ENCODE results near the gene TBC1D14. TPM values are rescaled to one million over a fixed set of nuclear protein-coding genes. Genes with fewer than 3 reads are reported as not detected.

The TBC1D14 gene
- polyA plus RNA-seq, 1 experiment, result 35.8 TPM

GRCh38 chr4:7005571-7005970 is 95.9 kb downstream of the TBC1D14 start:
- ChIA-PET POLR2A (no interaction called here), CTCF (interaction anchor here (1.0 kb wide), 1 partner anchor 15 kb away, joined by 3 read pairs; no protein-coding TSS in a partner anchor)
- Histone ChIP-seq H3K27me3 (ENCODE audit: control insufficient read depth, insufficient read depth, low read length) (no peaks in the 10 kb centered on the region), H3K36me3 (ENCODE audit: control insufficient read depth, insufficient read depth, low read length) (peaks cover 15% of the 10 kb centered on the region), H3K4me3 (ENCODE audit: low read depth, low read length) (no peak overlapping the region)
- TF ChIP-seq CTCF (IDR thresholded peaks at IDR 0.05; ENCODE audit: insufficient read depth, low read depth, low read length), result no peak
- DNase-seq (ENCODE audit: low read depth), result no peak

GRCh38 chr4:7006411-7006810 is 96.8 kb downstream of the TBC1D14 start:
- TF ChIP-seq CTCF (IDR thresholded peaks at IDR 0.05; ENCODE audit: insufficient read depth, low read depth, low read length), result no peak
- CTCF ChIA-PET, result interaction anchor here (0.9 to 1.2 kb wide), 2 partner anchors 9 to 65 kb away, joined by 3 to 7 read pairs; no protein-coding TSS in a partner anchor
- POLR2A ChIA-PET, result interaction anchor here (0.7 kb wide), 1 partner anchor 13 kb away, joined by 3 read pairs; no protein-coding TSS in a partner anchor
- peaks cover 11% of the 10 kb centered on the region for H3K36me3 ChIP-seq (ENCODE audit: control insufficient read depth, insufficient read depth, low read length)
- no peak for DNase-seq (ENCODE audit: low read depth)
- H3K27me3 ChIP-seq (ENCODE audit: control insufficient read depth, insufficient read depth, low read length), result no peaks in the 10 kb centered on the region
- no peak overlapping the region for H3K4me3 ChIP-seq (ENCODE audit: low read depth, low read length)

GRCh38 chr4:7007142-7007907 is 97.7 kb downstream of the TBC1D14 start:
- no peak for DNase-seq (ENCODE audit: low read depth)
- Histone ChIP-seq H3K4me3 (ENCODE audit: low read depth, low read length) (no peak overlapping the region), H3K27me3 (ENCODE audit: control insufficient read depth, insufficient read depth, low read length) (no peaks in the 10 kb centered on the region), H3K36me3 (ENCODE audit: control insufficient read depth, insufficient read depth, low read length) (peaks cover 7% of the 10 kb centered on the region)
- POLR2A ChIA-PET, result no interaction called here
- CTCF ChIA-PET, result interaction anchor here (0.7 to 1.2 kb wide), 5 partner anchors 9 to 63 kb away, joined by 3 to 4 read pairs (median 3); no protein-coding TSS in a partner anchor
- no peak for TF ChIP-seq CTCF (IDR thresholded peaks at IDR 0.05; ENCODE audit: insufficient read depth, low read depth, low read length)

- ChIA-PET CTCF (interaction anchor here (0.8 to 1.2 kb wide), 2 partner anchors 34 to 63 kb away, joined by 3 to 4 read pairs; no protein-coding TSS in a partner anchor), POLR2A (no interaction called here)
- DNase-seq (ENCODE audit: low read depth), result no peak
- H3K27me3 ChIP-seq (ENCODE audit: control insufficient read depth, insufficient read depth, low read length), result no peaks in the 10 kb centered on the region
- no peak overlapping the region for H3K4me3 ChIP-seq (ENCODE audit: low read depth, low read length)
- peaks cover 7% of the 10 kb centered on the region for H3K36me3 ChIP-seq (ENCODE audit: control insufficient read depth, insufficient read depth, low read length)
- TF ChIP-seq CTCF (IDR thresholded peaks at IDR 0.05; ENCODE audit: insufficient read depth, low read depth, low read length), result no peak
These were observed 98.3 kb downstream of the TBC1D14 start for GRCh38 chr4:7007944-7008343.

GRCh38 chr4:7009564-7009963 is 99.9 kb downstream of the TBC1D14 start:
- no peak overlapping the region for H3K4me3 ChIP-seq (ENCODE audit: low read depth, low read length)
- H3K27me3 ChIP-seq (ENCODE audit: control insufficient read depth, insufficient read depth, low read length), result no peaks in the 10 kb centered on the region
- H3K36me3 ChIP-seq (ENCODE audit: control insufficient read depth, insufficient read depth, low read length), result peaks cover 7% of the 10 kb centered on the region
- no peak for DNase-seq (ENCODE audit: low read depth)
- no peak for TF ChIP-seq CTCF (IDR thresholded peaks at IDR 0.05; ENCODE audit: insufficient read depth, low read depth, low read length)
- ChIA-PET POLR2A (no interaction called here), CTCF (interaction anchor here (1.2 to 1.6 kb wide), 2 partner anchors 17 to 25 kb away, joined by 3 to 5 read pairs; no protein-coding TSS in a partner anchor)
